GM19025 (cell line): ENCODE measurements around the gene TSPAN15.
"Not testable (repeated sequence)": the region's sequence is repeated elsewhere in the genome, so short reads cannot be mapped to it uniquely, and the experiment has no call there.

ENCODE experiments used
- ATAC-seq: cut with Tn5 transposase; IDR thresholded peaks from one replicate; pipeline ENCODE4 v1.9.1; 2021; ENCODE audit warnings: mild to moderate bottlenecking, low read depth, moderate library complexity; ENCODE audit not compliant: unreplicated experiment

TSPAN15 gene

GRCh38 chr10:69517271-69517848, 66.1 kb downstream of the TSPAN15 start:
- ATAC-seq, result no peak

- no peak for ATAC-seq
Observed at GRCh38 chr10:69527961-69528360, 76.7 kb downstream of the TSPAN15 start.

- no peak for ATAC-seq
Observed at GRCh38 chr10:69533658-69534057, 82.4 kb downstream of the TSPAN15 start.

DNA sequence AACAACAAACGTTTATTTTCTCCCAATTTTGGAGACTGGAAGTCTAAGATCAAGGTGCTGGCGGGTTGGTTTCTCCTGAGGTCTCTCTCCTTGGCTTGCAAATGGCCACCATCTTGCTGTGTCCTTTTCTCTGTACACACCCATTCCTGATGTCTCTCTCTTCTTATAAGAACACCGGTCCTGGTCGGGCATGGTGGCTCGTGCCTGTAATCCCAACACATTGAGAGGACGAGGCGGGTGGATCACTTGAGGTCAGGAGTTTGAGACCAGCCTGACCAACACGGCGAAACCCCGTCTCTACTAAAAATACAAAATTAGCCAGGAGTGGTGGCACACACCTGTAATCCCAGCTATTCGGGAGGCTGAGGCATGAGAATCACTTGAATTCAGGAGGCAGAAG, 85.3 kb downstream of the TSPAN15 start:
- not testable (repeated sequence) for ATAC-seq

GRCh38 chr10:69537449-69537848, 86.2 kb downstream of the TSPAN15 start:
- no peak for ATAC-seq

DNA sequence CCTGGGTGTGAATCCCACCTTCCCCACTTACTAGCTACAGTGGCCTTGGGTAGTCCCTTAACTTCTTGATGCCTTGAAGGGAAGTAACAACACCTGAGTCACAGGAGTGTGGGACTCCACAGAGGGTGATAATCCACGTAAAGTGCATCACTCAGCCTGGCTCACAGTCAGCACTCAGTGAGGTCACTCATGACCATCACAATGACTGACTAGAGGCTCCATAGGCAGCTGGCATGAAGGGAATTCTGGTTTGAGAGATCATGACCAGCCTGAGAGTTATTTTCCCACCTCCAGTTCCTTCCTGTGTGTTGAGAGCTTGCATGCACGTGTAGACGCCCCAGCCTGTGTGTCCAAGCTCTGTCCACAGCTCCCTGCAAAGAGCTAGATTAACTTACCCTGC, 87.2 kb downstream of the TSPAN15 start:
- no peak for ATAC-seq

GRCh38 chr10:69541463-69541862, 90.2 kb downstream of the TSPAN15 start:
- ATAC-seq, result no peak

GRCh38 chr10:69549959-69550358, 98.7 kb downstream of the TSPAN15 start:
- ATAC-seq, result no peak

GRCh38 chr10:69552268-69552667, 101.0 kb downstream of the TSPAN15 start:
- ATAC-seq, result no peak

- no peak for ATAC-seq
Observed at GRCh38 chr10:69553328-69553727, 102.1 kb downstream of the TSPAN15 start.

- ATAC-seq, result no peak
Observed at GRCh38 chr10:69554611-69555010, 103.3 kb downstream of the TSPAN15 start.
